ENCODE data around the gene TEX19.
"Not testable (repeated sequence)": the region's sequence is repeated elsewhere in the genome, so short reads cannot be mapped to it uniquely, and the experiment has no call there.

The TEX19 gene

GRCh38 chr17:82342361-82343079 is 16.5 kb upstream of the TEX19 start:
- DNase-seq (ENCODE audit: low read depth): no peak
- no peak for TF ChIP-seq CTCF (IDR thresholded peaks at IDR 0.05; ENCODE audit: insufficient read depth, low read depth, low read length, missing control alignments)
- no peak overlapping the region for H3K4me3 ChIP-seq (ENCODE audit: low read depth, low read length)

GRCh38 chr17:82343560-82343959 is 15.5 kb upstream of the TEX19 start:
- TF ChIP-seq CTCF (IDR thresholded peaks at IDR 0.05; ENCODE audit: insufficient read depth, low read depth, low read length, missing control alignments): no peak
- no peak for DNase-seq (ENCODE audit: low read depth)
- H3K4me3 ChIP-seq (ENCODE audit: low read depth, low read length): no peak overlapping the region

GRCh38 chr17:82344175-82344907 is 14.7 kb upstream of the TEX19 start:
- no peak for TF ChIP-seq CTCF (IDR thresholded peaks at IDR 0.05; ENCODE audit: insufficient read depth, low read depth, low read length, missing control alignments)
- DNase-seq (ENCODE audit: low read depth): no peak
- no peak overlapping the region for H3K4me3 ChIP-seq (ENCODE audit: low read depth, low read length)

GRCh38 chr17:82345151-82345976 is 13.7 kb upstream of the TEX19 start:
- no peak overlapping the region for H3K4me3 ChIP-seq (ENCODE audit: low read depth, low read length)
- TF ChIP-seq CTCF (IDR thresholded peaks at IDR 0.05; ENCODE audit: insufficient read depth, low read depth, low read length, missing control alignments): no peak
- no peak for DNase-seq (ENCODE audit: low read depth)

- no peak overlapping the region for H3K4me3 ChIP-seq (ENCODE audit: low read depth, low read length)
- TF ChIP-seq CTCF (IDR thresholded peaks at IDR 0.05; ENCODE audit: insufficient read depth, low read depth, low read length, missing control alignments): no peak
- no peak for DNase-seq (ENCODE audit: low read depth)
Observed at GRCh38 chr17:82346342-82347300, 12.4 kb upstream of the TEX19 start.

- H3K4me3 ChIP-seq (ENCODE audit: low read depth, low read length); DNase-seq (ENCODE audit: low read depth): not testable (repeated sequence)
Observed at GRCh38 chr17:82347994-82348393, 11.1 kb upstream of the TEX19 start.
